Neural progenitor cell (in vitro differentiated cells): ENCODE results near the gene ANXA8.
"Not testable (repeated sequence)": the region's sequence is repeated elsewhere in the genome, so short reads cannot be mapped to it uniquely, and the experiment has no call there.

Source experiments
- CTCF ChIP-seq: fragments of 200-600 bp; sonication (generic); IDR thresholded peaks from 2 replicates; pipeline ENCODE4 v1.5.1; 2017; ENCODE audit warnings: antibody characterized with exemption, mild to moderate bottlenecking
- EZH2 ChIP-seq: fragments of 200-600 bp; sonication (generic); IDR thresholded peaks from 2 replicates; pipeline ENCODE4 v1.6.1; 2017; ENCODE audit warnings: antibody characterized with exemption, mild to moderate bottlenecking, moderate library complexity
- EZH2phosphoT487 ChIP-seq: fragments of 200-600 bp; sonication (generic); IDR thresholded peaks from 2 replicates; pipeline ENCODE4 v1.6.1; 2017; ENCODE audit warnings: antibody characterized with exemption

- TF ChIP-seq CTCF, EZH2, EZH2phosphoT487: not testable (repeated sequence)
Observed at GRCh38 chr10:47455350-47456078, 28.4 kb downstream of the ANXA8 start.
